ENCODE measurements around the gene ZFP42. TPM values are rescaled to one million over a fixed set of nuclear protein-coding genes. Genes with fewer than 3 reads are reported as not detected.

The ZFP42 gene
- total RNA-seq, 1 donor from 2014 or later: not detected

GRCh38 chr4:187999406-187999932 lies 3.9 kb downstream of the ZFP42 start:
- Histone ChIP-seq H3K36me3 (no peaks in the 10 kb centered on the region), H3K4me1 (no peaks in the 10 kb centered on the region), H3K27ac (no peak overlapping the region), H3K4me3 (no peak overlapping the region), H3K27me3 (no peaks in the 10 kb centered on the region), H3K9me3 (no peaks in the 10 kb centered on the region)
- TF ChIP-seq, protein P1, sequence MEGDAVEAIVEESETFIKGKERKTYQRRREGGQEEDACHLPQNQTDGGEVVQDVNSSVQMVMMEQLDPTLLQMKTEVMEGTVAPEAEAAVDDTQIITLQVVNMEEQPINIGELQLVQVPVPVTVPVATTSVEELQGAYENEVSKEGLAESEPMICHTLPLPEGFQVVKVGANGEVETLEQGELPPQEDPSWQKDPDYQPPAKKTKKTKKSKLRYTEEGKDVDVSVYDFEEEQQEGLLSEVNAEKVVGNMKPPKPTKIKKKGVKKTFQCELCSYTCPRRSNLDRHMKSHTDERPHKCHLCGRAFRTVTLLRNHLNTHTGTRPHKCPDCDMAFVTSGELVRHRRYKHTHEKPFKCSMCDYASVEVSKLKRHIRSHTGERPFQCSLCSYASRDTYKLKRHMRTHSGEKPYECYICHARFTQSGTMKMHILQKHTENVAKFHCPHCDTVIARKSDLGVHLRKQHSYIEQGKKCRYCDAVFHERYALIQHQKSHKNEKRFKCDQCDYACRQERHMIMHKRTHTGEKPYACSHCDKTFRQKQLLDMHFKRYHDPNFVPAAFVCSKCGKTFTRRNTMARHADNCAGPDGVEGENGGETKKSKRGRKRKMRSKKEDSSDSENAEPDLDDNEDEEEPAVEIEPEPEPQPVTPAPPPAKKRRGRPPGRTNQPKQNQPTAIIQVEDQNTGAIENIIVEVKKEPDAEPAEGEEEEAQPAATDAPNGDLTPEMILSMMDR (IDR thresholded peaks at IDR 0.05): no peak
- intact Hi-C loops (cut with DNase I): no loop called here
- no peak for DNase-seq (ENCODE audit: low spot score in 2 of 2)

GRCh38 chr4:188002323-188002722 lies 6.8 kb downstream of the ZFP42 start:
- H3K4me3 ChIP-seq: no peak overlapping the region
- TF ChIP-seq, protein P1 (IDR thresholded peaks at IDR 0.05): no peak
- intact Hi-C loops (cut with DNase I): no loop called here
- H3K9me3 ChIP-seq: no peaks in the 10 kb centered on the region
- H3K36me3 ChIP-seq: no peaks in the 10 kb centered on the region
- H3K4me1 ChIP-seq: no peaks in the 10 kb centered on the region
- no peak for DNase-seq (ENCODE audit: low spot score in 2 of 2)
- no peaks in the 10 kb centered on the region for H3K27me3 ChIP-seq
- no peak overlapping the region for H3K27ac ChIP-seq

DNA sequence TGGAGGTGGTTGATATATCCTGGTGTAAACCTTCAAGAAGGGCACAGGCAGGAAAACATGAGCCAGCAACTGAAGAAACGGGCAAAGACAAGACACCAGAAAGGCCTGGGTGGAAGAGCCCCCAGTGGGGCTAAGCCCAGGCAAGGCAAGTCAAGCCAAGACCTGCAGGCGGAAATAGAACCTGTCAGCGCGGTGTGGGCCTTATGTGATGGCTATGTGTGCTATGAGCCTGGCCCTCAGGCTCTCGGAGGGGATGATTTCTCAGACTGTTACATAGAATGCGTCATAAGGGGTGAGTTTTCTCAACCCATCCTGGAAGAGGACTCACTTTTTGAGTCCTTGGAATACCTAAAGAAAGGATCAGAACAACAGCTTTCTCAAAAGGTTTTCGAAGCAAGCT lies 7.2 kb downstream of the ZFP42 start:
- no peak for DNase-seq (ENCODE audit: low spot score in 2 of 2)
- Histone ChIP-seq H3K4me3 (no peak overlapping the region), H3K27me3 (no peaks in the 10 kb centered on the region), H3K27ac (no peak overlapping the region), H3K9me3 (no peaks in the 10 kb centered on the region), H3K4me1 (no peaks in the 10 kb centered on the region), H3K36me3 (no peaks in the 10 kb centered on the region)
- TF ChIP-seq, protein P1 (IDR thresholded peaks at IDR 0.05): no peak
- intact Hi-C loops (cut with DNase I): no loop called here

GRCh38 chr4:188005561-188005960 lies 10.0 kb downstream of the ZFP42 start:
- no peak for DNase-seq (ENCODE audit: low spot score in 2 of 2)
- no peak overlapping the region for H3K4me3 ChIP-seq
- H3K27ac ChIP-seq: no peak overlapping the region
- intact Hi-C loops (cut with DNase I): no loop called here
- H3K9me3 ChIP-seq: no peaks in the 10 kb centered on the region
- no peaks in the 10 kb centered on the region for H3K4me1 ChIP-seq
- no peaks in the 10 kb centered on the region for H3K27me3 ChIP-seq
- TF ChIP-seq, protein P1 (IDR thresholded peaks at IDR 0.05): no peak
- no peaks in the 10 kb centered on the region for H3K36me3 ChIP-seq

GRCh38 chr4:188006285-188006848 lies 10.8 kb downstream of the ZFP42 start:
- H3K36me3 ChIP-seq: no peaks in the 10 kb centered on the region
- TF ChIP-seq, protein P1 (IDR thresholded peaks at IDR 0.05): no peak
- no peak overlapping the region for H3K27ac ChIP-seq
- no peak overlapping the region for H3K4me3 ChIP-seq
- intact Hi-C loops (cut with DNase I): no loop called here
- no peaks in the 10 kb centered on the region for H3K4me1 ChIP-seq
- H3K9me3 ChIP-seq: no peaks in the 10 kb centered on the region
- no peak for DNase-seq (ENCODE audit: low spot score in 2 of 2)
- H3K27me3 ChIP-seq: no peaks in the 10 kb centered on the region

DNA sequence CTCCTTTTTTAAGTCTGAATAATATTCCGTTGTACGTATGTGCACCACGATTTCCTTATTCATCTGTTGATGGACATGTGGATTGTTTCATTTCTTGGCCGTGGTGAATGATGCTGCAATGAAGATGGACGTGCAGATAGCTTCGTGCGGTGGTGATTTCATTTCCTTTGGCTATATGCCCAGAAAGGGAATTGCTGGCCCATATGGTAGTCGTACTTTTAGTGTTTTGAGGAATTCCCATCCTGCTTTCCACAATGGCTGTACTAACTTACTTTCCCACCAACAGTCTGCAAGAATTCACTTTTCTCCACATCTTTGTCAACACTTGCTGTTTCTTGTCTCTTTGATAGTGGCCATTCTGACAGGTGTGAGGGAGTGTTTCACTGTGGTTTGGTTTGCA lies 12.8 kb downstream of the ZFP42 start:
- no peaks in the 10 kb centered on the region for H3K9me3 ChIP-seq
- no peaks in the 10 kb centered on the region for H3K36me3 ChIP-seq
- TF ChIP-seq, protein P1 (IDR thresholded peaks at IDR 0.05): no peak
- no peak overlapping the region for H3K27ac ChIP-seq
- DNase-seq (ENCODE audit: low spot score in 2 of 2): no peak
- no peaks in the 10 kb centered on the region for H3K4me1 ChIP-seq
- intact Hi-C loops (cut with DNase I): no loop called here
- H3K4me3 ChIP-seq: no peak overlapping the region
- H3K27me3 ChIP-seq: no peaks in the 10 kb centered on the region

Data from ascending aorta (tissue), 2 donors.